GM21529 (cell line): Measurements from ENCODE around the gene HOXA3.

Experiments
- ATAC-seq: cut with Tn5 transposase; IDR thresholded peaks from one replicate; pipeline ENCODE4 v1.9.1; 2021; ENCODE audit not compliant: unreplicated experiment

The HOXA3 gene

DNA sequence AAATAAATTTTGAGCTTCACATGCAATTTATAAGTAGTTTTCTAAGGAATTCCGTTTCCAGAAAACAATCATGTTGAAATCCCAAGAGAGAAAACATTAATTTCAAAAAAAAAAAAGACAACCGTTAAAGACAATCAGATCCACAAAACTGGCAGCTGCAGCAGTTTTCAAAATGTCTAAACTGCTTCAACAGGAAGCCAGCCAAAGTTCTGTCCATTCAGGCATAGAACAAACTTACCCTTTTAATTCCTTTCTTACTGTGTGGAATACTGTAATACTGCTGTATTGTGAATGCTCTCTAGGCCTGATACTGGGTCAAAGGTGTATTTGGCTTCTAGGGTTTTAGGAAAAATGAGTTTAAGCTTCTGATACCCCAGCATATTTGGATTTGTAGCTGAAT lies 88.2 kb downstream of the HOXA3 start:
- ATAC-seq: no peak

DNA sequence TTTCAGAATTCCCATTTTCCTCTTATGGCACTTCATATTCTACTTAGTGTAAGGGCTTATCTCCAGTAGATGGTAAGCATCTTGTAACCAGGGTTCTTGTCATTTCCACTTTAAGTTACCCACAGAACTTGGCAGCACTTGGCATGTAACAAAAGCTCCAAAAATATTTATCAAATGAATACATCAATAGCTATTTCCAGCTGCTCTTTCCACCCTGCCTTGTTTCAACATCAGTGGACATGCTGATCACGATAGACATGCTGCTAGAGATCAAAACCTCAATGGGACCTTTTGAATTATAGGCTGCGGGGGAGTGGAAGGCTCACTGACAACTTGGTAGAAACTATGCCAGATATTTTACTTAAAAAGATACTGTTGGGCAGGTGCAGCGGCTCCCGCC lies 89.4 kb downstream of the HOXA3 start:
- ATAC-seq: no peak
